H4 (cell line): ENCODE measurements around the gene VSIG10L2. TPM values are rescaled to one million over a fixed set of nuclear protein-coding genes. Genes with fewer than 3 reads are reported as not detected.

ENCODE experiments used
- DNase-seq: peaks from one replicate; pipeline ENCODE4 v3.0.0-alpha.2; 2015; ENCODE audit warnings: low spot score
- total RNA-seq: library from RNA; depleted of rRNA; stranded (reverse); fragments of >200 nt; shearing (Covaris generic); gene quantifications from 2 replicates; pipeline ENCODE4 v1.2.3, GENCODE V29; 2014

The VSIG10L2 gene
- total RNA-seq, 1 experiment from 2014 or later, result not detected

DNA sequence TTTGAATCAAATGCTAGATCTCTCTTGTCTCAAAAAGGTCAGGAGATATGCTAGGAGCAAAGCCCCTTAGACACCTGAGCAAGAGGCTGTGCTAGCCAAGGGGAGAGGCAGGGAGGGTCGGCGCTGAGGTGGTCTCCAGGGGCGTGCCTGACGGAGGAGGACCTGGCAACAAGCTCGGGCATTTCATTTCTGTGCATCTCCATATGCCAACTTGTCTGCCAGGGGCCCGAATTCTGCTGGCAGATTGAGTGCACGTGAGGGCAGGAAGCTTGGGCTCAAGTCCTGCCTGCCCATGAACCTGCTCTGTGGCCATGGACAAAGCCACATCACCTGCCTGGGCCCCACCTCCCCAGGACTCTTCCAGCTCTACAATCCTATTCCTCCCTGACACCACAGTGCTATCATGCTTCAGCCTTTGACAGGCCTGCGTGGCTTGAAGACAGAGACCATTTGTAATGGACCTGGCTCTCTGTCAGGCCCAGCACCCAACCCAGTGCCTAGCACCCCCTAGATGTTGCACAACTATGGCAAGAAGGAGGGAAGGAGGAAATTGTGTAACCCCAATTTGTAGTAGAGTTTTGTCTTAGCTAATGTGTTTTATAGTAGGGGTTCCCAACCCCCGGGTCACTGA is 16.3 kb upstream of the VSIG10L2 start:
- no peak for DNase-seq

DNA sequence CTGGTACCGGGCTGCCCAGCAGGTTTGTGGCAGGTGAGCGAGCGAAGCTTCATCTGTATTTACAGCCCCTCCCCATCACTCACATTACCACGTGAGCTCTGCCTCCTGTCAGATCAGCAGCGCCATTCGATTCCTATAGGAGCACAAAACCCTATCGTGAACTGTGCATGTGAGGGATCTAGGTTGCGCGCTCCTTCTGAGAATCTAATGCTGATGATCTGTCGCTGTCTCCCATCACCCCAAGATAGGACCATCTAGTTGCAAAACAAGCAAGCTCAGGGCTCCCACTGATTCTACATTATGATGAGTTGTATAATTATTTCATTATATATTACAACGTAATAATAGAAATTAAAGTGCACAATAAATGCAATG is 15.8 kb upstream of the VSIG10L2 start:
- DNase-seq, result no peak

GRCh38 chr11:125931116-125931515 is 14.7 kb upstream of the VSIG10L2 start:
- DNase-seq, result no peak

GRCh38 chr11:125931668-125932067 is 14.2 kb upstream of the VSIG10L2 start:
- DNase-seq, result no peak

DNA sequence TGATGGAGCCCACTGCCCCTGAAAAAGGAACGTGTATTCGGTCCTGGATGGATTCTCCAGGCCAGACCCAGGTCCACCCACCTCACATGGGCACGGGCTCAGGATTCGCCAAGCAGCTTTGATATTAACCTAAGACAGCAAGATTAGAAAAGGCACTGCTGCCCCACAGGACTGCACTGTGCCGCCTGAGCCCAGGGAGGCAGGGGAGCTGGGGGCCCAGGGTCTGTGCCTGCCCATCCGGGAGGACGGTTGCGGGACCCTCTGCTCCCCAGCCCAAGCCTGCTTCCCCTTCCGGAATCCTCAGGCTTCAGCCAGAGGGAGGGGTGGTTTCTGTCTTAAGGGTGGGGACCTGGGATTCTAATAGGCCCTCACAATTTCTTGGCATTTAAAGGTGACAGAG is 13.5 kb upstream of the VSIG10L2 start:
- no peak for DNase-seq

DNA sequence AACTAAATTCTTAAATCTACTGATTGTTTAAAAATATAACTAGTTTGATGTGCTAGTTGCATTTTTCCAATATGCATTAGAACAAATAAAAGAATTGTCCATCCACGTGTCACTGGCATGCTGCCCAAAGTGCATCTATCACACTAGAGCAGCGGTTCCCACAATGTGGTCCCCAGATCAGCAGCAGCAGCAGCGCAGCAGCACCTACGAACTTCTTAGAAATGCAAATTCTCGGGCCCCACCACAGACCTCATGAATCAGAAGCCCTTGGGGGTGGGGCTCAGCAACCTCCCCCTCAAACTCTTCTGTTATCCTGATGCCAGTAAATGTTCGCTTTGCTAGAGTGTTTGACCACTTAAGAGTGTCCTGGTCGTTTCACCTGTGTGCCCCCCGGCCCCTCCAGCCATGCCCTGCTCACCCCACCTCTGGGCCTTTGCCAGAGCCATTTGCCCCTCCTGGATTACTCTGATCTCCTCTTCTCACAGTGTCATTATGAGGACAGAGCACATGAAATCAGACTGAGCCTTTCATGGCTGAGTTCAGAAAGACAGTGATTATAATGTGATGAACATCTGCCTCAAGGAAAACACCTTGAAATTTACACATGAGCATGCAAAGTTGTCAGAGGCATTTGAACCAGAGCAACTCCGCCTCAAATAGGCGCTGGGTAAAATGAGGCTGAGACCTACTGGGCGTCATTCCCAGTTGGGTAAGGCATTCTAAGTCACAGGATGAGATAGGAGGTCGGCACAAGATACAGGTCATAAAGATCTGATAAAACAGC is 12.6 kb upstream of the VSIG10L2 start:
- DNase-seq, result no peak

DNA sequence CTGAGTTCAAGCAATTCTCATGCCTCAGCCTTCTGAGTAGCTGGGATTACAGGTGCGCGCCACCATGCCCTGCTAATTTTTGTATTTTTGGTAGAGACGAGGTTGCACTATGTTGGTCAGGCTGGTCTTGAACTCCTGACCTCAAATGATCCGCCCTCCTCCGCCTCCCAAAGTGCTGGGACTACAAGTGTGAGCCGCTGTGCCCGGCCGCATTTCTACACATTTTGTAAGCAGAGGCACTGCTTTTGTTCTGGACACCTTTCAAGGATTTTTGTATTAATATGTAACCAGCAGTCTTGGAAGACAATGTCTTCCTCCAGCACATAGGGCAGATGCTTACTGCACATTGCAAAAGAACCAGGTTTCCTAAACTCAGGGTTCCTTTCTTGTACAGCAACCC is 11.4 kb upstream of the VSIG10L2 start:
- no peak for DNase-seq

DNA sequence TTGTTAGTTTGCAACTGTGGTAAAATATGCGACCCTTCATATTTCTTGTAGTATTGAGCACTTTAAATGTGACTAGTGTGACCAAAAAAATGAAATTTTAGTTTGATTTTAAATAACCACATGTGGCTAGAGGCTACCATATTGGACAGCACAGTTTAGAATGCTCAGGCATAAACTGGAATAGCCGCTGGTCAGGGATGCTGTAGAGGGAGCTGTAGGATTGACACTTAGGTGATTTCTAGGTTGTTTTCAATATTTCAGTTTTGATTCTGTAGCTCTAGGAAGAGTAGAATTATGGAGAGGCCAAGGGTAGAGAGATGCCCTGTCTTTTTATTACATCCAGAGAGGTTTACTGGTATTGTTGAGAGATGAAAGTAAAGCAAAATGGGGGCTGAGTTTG is 10.8 kb upstream of the VSIG10L2 start:
- DNase-seq, result no peak

DNA sequence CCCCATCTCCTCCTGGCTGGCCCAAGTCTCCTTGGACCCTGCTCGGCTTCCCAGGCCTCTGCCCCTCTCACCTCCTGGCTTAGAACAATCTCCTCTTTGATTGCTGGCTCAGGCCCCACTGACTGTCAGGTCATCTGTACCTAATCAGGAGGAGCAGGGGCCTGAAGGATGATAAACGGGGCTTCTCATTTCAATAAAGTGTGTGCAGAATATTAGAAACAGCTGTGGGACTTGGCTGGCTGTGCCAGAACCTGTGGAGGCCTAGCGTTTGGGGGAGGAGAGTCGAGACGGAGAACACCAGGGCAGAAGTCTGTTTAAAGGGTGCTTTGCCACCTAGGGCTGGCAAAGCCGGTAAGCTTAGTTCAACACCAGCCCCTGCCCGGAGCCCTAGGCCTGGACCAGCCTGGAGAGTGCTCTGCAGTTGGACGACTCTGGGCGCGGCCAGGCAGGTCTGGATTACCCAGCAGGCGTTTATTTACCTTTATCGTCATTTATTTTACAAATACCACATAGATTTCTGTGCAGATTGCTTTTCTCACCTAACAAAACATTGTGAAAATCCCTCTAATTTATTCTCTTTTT is 10.1 kb upstream of the VSIG10L2 start:
- DNase-seq, result no peak

GRCh38 chr11:125938418-125938817 is 7.4 kb upstream of the VSIG10L2 start:
- DNase-seq, result no peak

- no peak for DNase-seq
These were observed 6.7 kb upstream of the VSIG10L2 start for GRCh38 chr11:125939081-125939521.

- DNase-seq, result no peak
These were observed 5.7 kb upstream of the VSIG10L2 start for GRCh38 chr11:125940145-125940544.

DNA sequence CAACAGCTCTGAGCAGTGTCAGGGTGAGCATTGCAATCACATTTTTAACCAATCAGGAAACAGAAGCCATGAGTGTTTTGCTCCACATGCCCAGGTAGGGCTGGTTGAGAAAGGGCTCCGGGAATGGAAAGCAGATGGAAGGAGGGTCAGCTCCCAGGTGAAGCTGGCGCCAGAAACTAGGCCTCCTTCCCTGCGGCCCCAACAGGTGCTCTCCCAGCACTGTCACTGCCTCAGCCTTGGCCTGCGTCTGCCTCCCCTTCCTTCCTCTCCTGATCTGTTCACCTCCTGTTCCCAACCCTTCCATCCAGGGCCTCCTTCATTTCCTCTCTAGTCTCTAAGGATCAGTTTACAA is 4.6 kb upstream of the VSIG10L2 start:
- no peak for DNase-seq

DNA sequence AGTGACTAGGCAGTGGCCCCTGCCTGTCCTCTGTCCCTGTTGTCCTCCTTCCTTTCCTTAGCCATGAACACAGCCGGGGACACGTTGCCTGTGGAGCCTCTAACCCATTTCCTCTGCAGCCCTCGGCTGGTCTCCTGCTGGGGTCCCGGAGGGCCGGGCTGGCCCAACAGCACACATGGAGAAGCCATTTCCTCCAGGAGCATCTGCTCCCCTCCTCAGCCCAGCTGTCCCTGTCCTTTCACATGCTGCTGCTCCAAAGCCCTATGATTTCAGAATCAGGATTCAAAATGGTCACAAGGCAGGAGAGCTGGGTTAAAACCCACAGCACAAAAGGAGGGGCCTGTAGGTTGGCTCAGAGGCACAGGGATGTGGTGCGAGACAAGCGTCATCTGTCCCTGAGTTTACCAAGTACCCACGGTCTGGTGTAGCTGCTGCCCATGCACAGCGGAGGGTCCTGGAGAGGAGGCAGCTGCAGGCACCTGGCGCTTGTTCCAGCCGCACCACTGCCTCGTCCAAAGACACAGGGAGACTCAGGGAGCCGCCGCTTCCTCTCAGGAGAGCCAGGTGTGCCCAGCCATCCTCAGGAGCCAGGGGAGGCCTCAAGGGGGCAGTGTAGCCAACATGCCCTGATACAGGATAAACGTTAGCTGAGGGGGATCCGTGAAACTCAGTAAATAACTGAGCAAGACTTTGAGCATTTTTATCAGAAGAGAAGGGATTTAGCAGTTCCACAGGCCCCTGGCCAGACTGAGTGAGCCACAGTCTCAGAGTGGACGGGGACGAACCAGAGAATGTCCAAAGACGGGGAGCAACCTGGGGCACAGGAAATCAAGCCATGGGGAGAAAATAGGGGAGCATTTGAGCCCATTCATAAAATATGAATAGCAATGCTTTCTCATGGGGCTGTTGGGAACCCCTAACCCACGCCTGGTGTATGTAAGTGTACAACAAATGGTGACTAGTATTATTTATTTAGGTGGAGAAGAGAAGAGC is 3.9 kb upstream of the VSIG10L2 start:
- peak; percentile 43 for DNase-seq

GRCh38 chr11:125942771-125943428 is 2.9 kb upstream of the VSIG10L2 start:
- no peak for DNase-seq

DNA sequence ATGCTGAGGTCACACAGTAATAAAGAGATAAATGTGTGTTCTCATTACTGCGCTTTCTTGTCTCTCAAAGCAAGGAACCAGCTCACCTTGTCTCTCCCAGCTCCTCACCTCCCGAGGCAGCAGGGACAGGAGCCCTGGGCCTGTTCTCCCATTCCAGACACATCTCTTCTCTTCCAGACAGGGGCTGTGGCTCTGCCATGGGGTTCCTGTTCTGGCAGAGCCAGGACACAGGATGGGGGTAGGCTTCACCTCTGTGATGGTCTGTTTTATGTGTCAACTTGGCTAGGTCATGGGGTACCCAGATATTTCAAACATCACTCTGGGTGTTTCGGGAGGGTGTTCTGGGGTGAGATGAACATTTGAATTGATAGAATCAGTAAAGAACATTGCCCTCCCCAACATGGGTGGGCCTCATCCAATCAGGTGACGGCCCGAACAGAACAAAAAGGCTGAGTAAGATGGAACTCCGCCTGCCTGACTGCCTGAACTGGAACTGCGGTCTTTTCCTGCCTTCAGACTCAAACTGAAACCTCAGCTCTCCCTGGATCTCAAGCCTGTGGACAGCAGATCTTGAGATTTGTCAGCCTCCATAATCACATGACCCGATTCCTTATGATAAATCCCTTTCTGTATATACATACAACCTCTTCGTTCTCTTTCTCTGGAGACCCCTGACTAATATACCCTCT is 2.0 kb upstream of the VSIG10L2 start:
- no peak for DNase-seq

GRCh38 chr11:125944350-125945010 is 1.4 kb upstream of the VSIG10L2 start:
- DNase-seq, result no peak

- no peak for DNase-seq
These were observed 640 bp upstream of the VSIG10L2 start for GRCh38 chr11:125945011-125945796.

DNA sequence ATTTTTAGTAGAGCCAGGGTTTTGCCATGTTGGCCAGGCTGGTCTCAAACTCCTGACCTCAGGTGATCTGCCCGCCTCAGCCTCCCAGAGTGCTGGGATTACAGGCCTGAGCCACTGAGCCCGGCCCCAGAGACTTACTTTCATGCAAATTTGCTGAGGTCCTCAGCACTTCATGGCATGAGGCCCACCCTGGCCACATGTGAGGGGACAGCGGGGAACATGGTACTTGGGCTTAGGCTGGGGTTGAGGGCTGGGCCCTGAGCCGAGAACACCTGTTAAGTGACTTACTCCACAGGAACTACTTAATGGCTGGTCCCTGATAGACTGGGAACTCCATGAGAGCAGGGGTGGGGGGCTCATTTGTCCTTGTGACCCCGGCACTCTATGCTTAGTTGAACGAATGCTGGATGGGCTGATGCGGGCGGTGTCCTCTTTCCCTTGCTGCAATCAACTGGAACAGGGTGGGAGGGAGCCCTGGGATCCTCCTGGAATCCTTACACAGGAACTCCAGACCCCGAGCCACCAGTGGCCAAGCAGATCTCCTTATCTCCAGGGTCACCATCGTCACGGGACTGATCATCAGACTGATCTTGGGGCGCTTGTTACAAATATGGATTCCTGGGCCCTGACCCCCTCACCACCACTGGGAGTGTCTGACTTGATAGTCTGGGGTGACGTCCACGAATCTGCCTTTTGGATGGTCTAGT is 1.0 kb downstream of the VSIG10L2 start:
- no peak for DNase-seq
